H1 (cell line): Measurements from ENCODE around the gene ZNF182. TPM values are rescaled to one million over a fixed set of nuclear protein-coding genes. Genes with fewer than 3 reads are reported as not detected.

Experiments used
- CHD7 ChIP-seq: fragments of 300-600 bp; sonication (generic); IDR thresholded peaks from 2 replicates; pipeline ENCODE4 v1.7.1; 2012; ENCODE audit warnings: low read length, moderate library complexity, mild to moderate bottlenecking, inconsistent platforms; ENCODE audit not compliant: insufficient replicate concordance
- polyA plus RNA-seq, 7 experiments: library from polyadenylated mRNA; depleted of rRNA in 3 of 7; stranded (reverse) in 5 of 7; unstranded in 2 of 7; fragments of >200 nt in 5 of 7; fragments of 200-250 nt in 2 of 7; gene quantifications; 1 replicate in 5 of 7; 2 replicates in 1 of 7; 4 replicates in 1 of 7; pipeline versions ENCODE4 v1.2.1 to v1.2.3, GENCODE V29; 2011 to 2013; ENCODE audit warnings: missing spikeins in 2 of 7, mixed read lengths in 2 of 7
- total RNA-seq: library from RNA; stranded (reverse); fragmentation: NEBNext Ultra II Directional; extraction: Animal tissue kit (Norgen Biotek cat#: 25700); gene quantifications from 2 replicates; pipeline ENCODE4 v1.2.1, GENCODE V29; 2021

The ZNF182 gene
- total and polyA plus RNA-seq, 2 of the 8 experiments (the other 6 are each of a cell fraction or from before 2014, with no cell fraction given): 1.3 to 8.2 TPM

DNA sequence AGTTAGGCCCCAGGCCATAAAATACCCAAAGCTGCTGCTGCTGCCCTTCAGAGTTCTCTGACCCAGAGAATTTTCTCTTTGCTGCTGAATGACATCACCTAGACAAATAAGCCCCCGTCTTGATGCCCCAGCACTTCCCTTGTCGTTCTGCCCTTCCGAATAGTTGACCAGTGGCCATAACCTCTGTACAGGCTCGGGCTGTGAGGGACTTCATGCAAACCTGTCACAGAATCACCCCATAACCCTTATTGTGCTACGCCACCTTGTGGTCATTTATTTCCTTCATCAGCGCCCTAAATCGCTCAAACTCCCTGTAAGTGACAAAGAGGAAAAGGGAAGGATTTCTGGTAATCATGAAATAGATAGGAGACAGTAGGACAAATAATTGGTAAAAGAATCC lies 21.8 kb upstream of the ZNF182 start (continued):
- TF ChIP-seq CHD7: no peak
